HFF-Myc (cell line): Measurements from ENCODE around the gene TBC1D5.

Source experiments
- DNase-seq: peaks from one replicate; pipeline ENCODE4 v3.0.0-alpha.2; 2011; ENCODE audit warnings: low read depth; ENCODE audit errors: extremely low read depth
- H3K4me3 ChIP-seq: replicated peaks from 2 replicates; pipeline ENCODE4 v1.5.1; 2011; ENCODE audit warnings: low read depth, mild to moderate bottlenecking, control low read depth, low read length
- TF ChIP-seq, protein P1 (sequence below): IDR thresholded peaks from 2 replicates; pipeline ENCODE4 v1.5.1; 2012; ENCODE audit warnings: mild to moderate bottlenecking, low read depth, low read length, control low read depth; ENCODE audit errors: missing control alignments

TBC1D5 gene

DNA sequence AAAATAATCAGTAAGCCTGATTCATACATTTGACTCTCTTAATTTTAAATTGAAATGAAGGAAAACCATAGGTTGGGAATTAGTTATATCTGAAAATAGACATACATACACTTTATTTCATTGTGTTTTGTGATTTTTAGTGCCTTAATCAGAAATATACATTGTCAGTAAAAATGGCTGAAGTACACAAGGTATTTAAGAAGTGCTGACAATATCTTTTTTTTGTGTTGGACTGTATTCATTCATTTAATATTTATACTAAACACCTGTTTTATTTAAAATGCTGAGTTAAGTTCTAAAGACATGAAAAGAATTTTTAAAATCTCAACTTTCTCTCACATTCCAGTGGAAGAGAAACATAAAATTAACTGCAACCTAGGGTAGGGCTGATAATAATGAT lies 444.4 kb downstream of the TBC1D5 start:
- TF ChIP-seq, protein P1, sequence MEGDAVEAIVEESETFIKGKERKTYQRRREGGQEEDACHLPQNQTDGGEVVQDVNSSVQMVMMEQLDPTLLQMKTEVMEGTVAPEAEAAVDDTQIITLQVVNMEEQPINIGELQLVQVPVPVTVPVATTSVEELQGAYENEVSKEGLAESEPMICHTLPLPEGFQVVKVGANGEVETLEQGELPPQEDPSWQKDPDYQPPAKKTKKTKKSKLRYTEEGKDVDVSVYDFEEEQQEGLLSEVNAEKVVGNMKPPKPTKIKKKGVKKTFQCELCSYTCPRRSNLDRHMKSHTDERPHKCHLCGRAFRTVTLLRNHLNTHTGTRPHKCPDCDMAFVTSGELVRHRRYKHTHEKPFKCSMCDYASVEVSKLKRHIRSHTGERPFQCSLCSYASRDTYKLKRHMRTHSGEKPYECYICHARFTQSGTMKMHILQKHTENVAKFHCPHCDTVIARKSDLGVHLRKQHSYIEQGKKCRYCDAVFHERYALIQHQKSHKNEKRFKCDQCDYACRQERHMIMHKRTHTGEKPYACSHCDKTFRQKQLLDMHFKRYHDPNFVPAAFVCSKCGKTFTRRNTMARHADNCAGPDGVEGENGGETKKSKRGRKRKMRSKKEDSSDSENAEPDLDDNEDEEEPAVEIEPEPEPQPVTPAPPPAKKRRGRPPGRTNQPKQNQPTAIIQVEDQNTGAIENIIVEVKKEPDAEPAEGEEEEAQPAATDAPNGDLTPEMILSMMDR = no peak
- no peak for DNase-seq

GRCh38 chr3:17292556-17292955 lies 449.9 kb downstream of the TBC1D5 start:
- DNase-seq = no peak
- TF ChIP-seq, protein P1 = no peak
- H3K4me3 ChIP-seq = no peak overlapping the region

More for the DNA sequence above, 444.4 kb downstream of the TBC1D5 start:
- no peak overlapping the region for H3K4me3 ChIP-seq

DNA sequence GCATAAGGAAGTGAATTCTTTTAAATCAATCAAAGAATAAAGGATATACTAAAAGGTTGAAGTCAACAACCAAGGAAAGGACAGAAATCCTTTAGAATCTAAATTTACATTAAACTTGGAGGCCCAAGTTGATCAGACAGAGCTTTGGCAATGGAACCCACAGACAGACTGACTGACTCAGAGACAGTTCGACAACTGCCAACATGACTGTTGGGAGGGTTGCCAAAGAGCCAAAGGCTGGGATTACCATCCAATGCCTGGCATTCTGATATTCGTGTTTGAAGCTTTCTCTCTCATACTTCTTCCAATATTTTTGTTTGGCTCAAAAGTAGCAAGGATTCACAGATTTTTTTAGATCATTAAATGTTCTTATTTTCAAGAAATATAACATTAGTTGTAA lies 451.5 kb downstream of the TBC1D5 start:
- TF ChIP-seq, protein P1 = no peak
- no peak for DNase-seq
- H3K4me3 ChIP-seq = no peak overlapping the region

DNA sequence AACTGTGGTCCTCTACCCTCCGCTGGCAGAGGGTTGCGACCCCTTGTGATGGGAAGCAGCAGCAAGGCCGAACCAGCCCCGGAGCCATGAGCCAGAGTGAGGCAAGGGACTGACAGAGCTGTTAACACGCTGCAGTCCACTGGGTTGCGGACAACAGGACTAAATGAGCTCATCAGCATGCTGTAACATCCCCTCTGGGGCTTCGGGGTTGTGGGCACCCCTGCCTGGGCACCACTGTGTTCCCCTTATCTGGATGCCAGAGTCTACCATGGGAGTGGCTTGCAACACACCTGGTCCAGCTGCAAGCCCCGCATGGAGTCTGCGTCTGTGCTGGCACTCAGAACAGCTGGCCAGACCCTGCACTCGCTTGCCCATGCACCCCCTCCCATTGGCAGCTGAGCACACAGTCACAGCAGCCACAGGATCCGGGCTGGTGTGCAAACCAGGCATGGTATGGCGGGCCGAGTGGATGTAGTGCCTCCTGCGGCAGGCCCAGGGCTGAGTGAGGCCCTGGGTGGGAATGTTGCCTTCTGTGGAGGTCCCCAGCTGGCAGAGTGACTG lies 453.5 kb downstream of the TBC1D5 start:
- no peak overlapping the region for H3K4me3 ChIP-seq
- DNase-seq = no peak
- TF ChIP-seq, protein P1 = no peak

GRCh38 chr3:17287006-17287689 lies 455.3 kb downstream of the TBC1D5 start:
- TF ChIP-seq, protein P1 = no peak

DNA sequence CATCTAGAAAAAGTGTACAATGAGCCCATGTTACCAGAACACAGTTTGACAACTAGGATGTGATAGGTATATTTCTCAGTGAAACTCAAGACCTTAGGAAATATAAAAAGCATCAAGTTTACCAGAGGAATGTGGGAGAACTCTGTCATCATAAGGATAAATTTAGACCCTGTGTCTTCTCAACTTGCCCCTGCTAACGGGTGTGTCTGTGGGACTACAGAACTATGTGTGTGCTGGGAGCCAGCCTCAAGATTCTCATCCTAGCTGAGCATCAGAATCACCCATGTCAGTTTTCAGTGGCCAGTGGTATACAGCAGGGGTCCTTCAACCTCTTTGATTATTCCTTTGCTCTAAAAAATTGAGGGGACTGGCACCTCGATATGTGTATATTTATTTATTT lies 464.4 kb downstream of the TBC1D5 start:
- H3K4me3 ChIP-seq = no peak overlapping the region
- TF ChIP-seq, protein P1 = no peak
- no peak for DNase-seq

More at GRCh38 chr3:17287006-17287689, 455.3 kb downstream of the TBC1D5 start:
- DNase-seq = no peak
- no peak overlapping the region for H3K4me3 ChIP-seq

GRCh38 chr3:17266846-17267245 lies 475.6 kb downstream of the TBC1D5 start:
- no peak for DNase-seq
- TF ChIP-seq, protein P1 = no peak
- H3K4me3 ChIP-seq = no peak overlapping the region
